ENCODE results near the gene IMMP2L.

IMMP2L gene

DNA sequence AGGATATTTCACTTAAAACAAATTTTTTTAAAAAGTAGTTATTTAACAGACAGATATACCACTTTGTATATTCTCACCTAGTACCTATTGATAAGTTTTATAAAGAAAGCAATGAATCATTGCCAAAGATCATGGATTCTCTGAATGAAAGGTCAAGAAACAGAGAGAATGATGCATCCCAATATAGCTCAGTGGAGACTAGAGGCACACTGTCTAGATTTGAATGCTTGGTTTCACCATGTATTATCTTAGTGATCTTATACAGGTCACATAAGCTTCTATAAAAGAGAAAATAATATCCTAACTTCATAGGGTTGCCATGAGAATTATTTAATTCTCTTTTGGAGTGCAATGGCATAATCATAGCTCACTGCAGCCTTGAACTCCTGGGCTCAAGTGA lies 558.4 kb downstream of the IMMP2L start:
- DNase-seq (ENCODE audit: low read depth, low spot score), result no peak

DNA sequence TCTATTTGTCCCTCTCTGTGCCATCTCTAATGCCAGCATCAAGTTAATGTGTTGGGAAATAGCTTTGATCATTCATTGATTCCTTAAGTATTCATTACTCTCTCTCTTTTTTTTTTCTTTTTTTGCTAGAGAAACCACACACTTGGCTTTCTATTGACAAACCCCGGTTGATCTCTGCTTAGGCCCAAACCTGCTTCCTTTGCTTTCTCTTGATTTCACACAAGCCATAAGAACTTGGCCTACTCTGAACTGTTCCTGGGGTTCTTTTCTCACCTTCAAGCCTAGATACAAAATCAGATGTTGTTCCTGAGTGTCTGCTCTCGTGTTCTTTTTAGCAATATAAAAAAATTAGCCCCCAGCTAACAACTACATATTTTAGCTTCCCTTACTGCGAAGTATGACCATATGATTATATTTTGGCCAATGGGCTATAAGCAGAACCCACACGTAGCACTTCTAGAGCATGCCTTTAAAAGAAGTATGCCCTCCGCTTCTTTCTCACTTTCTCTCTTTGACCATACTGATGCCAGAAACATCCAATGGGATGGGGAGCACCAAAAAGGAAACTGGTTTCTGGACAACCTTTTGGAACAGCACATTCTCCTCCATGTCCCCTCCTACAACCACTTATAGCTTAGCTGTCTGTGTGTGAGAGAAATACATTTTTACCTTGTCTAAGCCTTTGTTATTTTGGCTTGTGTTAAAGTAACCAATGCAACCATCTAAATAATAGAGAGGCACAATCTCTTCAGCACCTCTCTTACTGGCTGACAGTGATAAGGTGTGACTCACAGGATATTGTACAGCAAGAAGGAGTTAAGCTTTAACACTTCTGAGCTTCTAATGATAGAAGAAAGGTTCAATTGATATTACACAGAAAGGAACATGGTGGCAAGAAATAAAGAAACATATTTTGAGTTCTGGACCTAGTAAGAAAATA lies 568.0 kb downstream of the IMMP2L start:
- peak; percentile 12 for DNase-seq (ENCODE audit: low read depth, low spot score)

DNA sequence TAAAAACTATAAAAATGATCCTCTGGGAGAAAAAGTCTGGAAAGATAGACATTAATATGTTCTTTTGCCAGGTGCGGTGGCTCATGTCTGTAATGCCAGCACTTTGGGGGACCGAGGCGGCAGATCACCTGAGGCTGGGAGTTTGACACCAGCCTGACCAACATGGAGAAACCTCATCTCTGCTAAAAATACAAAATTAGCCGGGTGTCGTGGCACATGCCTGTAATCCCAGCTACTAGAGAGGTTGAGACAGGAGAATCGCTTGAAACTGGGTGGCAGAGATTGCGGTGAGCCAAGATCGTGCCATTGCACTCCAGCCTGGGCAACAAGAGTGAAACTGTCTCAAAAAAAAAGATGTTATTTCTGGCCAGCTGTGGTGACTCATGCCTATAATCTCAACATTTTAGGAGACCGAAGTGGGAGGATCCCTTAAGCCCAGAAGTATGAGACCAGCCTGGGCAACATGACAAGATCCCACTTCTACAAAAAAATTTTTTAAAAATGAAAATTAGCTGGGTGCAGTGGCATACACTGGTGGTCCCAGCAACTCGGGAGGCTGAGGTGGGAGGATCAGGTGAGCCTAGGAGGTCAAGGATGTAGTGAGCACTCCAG lies 573.3 kb downstream of the IMMP2L start:
- DNase-seq (ENCODE audit: low read depth, low spot score), result no peak

DNA sequence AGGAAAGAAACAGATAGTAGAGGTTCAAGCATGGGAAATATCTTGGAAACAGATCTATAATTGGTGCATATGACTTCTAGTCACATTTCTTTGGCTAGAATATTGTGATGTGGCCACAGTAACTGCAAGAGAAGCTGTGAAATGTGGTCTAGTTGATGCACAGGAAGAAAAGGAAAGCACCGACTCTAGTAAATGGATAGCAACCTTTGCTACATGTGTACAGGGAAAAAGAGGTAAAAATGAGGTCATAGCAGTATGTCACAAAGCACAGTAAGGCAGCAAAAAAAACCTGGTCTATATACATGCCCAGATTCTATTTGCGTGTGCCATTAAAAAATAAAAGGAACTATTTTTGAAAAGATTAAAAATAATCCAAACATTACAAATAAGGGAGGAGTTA lies 573.9 kb downstream of the IMMP2L start:
- DNase-seq (ENCODE audit: low read depth, low spot score), result no peak

DNA sequence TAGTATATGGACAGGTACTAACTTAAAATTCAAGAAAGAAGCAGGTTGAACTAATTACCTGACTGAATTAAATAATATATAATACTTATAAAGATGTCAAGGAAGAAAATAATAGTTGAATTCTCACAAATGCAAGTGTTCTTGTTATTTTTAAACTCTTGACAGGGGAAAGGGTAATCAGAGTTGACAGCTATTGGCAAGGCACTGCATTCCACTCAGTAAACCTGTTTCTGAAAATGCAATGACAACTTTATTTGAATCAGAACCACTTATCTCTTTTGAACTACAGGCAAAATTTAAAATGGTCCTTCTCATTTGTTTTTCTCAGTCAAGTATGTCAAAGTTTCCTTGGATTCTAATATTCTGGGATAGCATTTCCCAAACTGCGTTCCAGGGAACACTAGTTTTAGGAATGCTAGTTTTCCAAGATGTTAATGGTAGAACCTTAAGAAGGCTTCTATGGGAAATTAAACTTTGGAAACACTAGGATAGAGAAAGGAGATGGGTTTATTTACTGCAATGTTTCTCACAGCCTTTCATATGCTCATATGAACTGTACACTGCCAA lies 575.1 kb downstream of the IMMP2L start:
- peak; percentile 11 for DNase-seq (ENCODE audit: low read depth, low spot score)

DNA sequence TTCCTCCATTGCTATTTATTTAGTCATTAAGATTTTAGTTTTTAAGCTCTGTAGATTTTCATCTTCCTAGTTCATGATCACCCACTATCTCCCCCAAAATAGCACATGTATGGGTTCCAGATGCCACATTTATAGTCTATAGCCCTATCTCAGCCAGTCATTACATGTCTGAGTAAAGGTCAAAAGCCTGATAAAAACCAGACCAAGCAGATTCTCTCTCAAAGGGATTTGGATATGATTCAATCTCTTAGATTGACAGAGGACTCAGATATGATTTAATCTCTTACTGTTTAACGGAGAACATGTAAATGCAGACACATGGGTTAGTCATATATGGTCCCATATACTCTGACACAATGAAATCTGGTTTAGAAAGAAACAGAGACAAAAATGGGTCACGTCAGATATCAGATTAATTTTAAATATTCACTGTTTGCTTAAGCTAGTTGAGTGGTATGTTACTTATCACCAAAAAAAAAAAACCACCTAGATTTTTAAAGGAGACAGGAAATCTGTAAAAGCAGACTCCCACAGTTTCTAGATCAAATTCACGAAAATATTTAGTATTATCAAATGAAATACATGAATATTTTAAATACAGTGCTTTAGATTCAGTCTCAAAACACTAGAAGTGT lies 578.4 kb downstream of the IMMP2L start:
- no peak for DNase-seq (ENCODE audit: low read depth, low spot score)

DNA sequence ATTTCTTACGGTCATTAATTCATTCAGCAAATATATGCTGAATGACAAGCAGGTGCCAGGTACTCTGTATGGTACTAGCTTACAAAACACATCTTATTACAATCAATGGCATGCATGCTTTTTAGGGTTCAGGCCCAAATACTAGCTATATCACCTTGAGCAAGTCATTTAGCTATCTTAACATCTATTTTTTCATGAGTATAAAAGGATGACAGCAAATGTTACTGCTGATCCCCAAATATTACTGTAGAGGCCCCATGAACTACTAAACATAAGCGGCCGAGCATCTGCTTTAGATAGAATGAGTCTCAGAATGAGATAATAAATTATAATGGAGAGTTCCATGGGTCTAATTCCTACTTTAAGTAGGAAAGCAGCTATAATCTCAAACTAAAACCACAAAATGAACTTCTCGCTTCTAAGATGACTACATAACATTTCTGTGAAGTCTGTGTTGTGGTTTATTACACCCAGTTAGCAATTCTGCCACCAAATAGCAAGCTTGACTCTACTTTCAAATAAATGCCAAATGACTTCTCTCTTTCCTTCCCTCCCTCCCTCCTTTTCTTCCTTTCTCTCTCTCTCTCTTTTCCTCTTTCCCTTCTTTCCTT lies 585.1 kb downstream of the IMMP2L start:
- peak; percentile 44 for DNase-seq (ENCODE audit: low read depth, low spot score)

DNA sequence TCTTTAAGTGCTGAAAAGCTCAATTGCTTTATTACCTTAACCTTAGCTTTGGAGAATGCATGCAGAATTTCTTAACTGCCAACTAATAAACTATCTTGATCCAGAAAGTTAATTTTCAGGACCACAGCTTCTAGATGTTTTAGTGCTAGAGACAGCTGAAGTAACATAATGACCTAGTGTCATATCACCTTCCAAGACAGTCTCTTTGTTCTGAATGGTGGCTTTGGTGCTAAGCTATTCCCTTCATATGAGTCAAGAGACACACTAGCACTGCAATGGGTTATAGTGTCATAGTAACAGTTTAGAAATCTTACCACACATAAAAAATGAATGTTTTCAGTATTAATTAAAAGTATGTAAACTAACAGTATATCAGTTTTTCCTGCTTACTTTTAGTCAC lies 586.8 kb downstream of the IMMP2L start:
- no peak for DNase-seq (ENCODE audit: low read depth, low spot score)

DNA sequence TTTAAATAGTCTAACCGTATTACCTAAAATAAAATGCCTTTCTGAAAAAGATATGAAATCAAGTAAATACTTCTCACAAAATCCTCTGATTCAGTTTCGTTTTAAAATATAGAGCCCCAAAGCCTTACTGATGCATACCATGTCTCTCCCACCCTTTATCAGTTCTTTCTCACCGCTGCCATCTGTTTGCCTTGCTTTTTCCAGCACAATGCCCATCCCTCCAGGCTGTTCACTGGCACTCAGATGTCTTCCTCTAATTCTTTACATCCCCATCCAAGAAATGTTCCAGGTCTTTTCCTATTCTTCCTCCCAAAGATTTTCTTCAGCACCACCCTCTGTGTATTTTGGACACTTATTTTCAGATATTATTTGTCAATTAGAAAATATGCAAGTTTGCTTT lies 587.9 kb downstream of the IMMP2L start:
- no peak for DNase-seq (ENCODE audit: low read depth, low spot score)

DNA sequence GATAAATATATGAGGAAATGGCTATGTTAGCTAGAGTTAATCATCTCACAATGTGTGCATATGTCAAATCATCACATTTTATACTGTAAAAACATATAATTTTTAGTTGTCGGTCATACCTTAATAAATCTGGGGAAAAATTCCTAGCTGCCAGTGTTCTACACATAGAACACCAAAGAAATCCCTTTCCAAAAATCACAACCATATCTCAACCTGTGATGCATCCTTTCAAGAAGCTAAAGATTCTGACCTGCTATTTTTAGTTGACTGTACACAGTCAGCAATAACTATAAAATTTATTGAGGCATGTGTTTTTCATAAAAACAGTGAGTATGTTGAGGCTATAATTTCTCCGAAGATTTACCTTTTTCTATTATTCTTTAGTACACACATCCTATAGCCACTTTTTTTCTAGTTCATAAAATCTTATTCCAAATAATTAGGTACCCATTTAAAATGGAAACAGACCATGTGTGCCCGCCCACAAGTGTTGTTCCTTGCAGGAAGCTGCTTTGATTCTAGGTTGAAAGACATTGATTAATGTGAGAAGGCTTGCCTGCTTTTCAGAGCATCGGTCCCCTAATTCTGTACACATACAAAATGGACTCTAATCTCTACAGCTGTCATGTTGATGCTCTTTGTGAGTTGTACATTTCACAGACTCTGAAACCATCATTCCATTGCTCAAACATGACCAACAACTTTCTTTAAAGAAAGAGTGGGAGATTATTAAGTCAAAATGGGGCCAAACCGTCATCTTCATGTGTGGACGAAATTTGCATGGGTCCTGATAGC lies 588.9 kb downstream of the IMMP2L start:
- no peak for DNase-seq (ENCODE audit: low read depth, low spot score)

DNA sequence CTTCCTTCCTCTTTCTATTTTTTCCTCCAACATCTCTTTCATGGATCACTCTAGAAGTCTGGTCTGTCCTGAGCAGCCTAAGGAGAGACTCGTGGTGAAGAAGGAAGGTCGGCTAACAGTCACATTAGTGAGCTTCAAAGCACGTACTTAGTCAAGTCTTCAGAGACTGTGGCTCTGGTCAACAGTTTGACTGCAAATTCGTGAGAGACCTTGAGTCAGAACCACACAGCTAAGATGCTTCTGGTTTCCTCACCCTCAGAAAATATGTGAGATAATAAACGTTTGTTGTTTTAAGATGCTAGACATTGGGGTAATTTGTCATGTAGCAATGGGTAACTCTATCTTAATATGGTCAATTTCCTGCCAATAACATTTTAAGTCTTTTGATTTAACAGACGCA lies 597.5 kb downstream of the IMMP2L start:
- DNase-seq (ENCODE audit: low read depth, low spot score), result peak; percentile 59

DNA sequence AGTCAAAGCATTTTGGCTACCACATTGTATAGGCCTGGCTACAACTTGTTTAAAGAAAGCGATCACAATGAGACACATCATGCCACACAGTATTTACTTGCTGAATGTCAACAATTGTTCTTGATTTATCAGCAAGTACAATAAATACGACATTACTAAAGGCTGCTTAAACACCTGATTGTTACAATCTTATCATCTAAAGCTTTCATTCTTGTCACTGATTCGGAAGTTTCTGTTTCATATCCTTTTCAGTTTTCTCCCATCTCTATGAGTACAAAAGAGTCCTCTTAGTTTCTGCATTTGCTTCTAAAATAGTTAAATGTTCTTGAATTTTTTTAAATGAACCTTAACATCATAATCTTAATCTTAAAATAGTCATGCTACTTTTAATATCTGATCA lies 599.5 kb downstream of the IMMP2L start:
- DNase-seq (ENCODE audit: low read depth, low spot score), result no peak

DNA sequence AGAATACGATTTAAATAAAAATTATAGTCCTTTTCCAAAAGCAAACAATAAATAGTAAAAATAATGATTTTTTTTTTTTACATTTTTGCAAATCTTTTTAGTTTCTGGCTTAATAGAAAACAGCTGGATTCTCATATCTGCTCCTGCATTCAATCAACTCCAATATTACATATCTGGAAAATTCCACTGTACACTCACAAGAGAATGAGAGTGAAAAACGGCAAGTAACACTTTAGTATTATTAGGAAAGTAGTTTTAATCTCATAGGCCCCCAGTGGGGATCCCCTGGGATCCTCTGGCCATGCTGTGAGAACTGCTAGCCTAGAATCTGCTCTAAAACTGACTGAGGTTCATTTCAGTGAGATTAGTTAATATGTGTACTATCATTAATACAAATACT lies 599.9 kb downstream of the IMMP2L start:
- no peak for DNase-seq (ENCODE audit: low read depth, low spot score)

DNA sequence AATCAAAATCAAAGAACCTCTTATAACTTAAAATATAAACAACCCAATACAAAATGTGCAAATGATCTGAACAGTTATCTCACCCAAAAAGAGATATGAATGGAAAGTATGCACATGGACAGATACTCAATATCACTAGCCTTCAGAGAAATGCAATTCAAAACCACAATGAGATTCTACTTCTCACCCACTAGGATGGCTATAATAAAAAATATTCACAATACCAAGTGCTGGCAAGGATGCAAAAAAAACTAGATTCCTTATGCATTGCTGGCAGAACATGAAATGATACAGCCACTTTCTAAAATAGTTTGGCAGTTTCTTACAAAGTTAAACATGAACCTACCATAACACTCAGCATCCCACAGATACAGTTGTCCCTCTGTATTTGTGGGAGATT lies 601.5 kb downstream of the IMMP2L start:
- DNase-seq (ENCODE audit: low read depth, low spot score), result peak; percentile 38

DNA sequence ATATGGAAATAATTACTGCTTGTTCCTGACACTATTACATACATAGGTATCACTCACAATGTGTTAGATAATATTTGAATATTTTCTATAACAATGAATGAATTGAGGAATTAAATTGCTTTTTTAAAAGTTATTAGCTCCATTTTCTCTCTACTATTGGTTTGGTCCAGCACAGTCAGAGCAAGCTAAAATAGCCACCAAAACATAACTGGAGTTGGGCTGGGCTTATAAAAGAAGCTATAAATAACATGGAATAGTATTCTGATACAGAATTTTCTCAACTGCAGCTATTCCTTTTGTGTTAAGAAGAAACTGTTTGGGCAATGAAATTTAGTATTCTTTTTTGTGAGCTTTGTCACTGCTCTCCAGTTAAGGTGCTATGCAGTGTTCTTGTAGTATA lies 614.0 kb downstream of the IMMP2L start:
- DNase-seq (ENCODE audit: low read depth, low spot score), result no peak

DNA sequence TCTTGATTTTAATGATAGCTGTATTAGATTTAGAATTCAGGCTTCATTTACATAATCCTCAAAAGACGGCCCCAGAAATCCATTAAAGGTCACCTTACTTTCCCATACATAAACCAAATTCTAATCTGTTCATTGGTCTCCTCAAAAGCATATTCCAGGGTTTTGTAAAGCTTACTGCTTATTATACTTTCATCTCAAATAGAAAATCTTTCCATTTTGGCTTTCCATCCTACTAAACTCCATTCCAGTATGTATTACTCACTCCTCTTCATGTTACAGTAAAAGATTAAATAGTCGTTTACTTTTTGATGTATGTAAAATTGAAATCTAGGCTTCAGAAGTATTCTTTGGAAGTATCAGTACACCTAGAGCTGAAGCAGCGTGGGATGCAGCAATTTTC lies 614.9 kb downstream of the IMMP2L start:
- no peak for DNase-seq (ENCODE audit: low read depth, low spot score)

DNA sequence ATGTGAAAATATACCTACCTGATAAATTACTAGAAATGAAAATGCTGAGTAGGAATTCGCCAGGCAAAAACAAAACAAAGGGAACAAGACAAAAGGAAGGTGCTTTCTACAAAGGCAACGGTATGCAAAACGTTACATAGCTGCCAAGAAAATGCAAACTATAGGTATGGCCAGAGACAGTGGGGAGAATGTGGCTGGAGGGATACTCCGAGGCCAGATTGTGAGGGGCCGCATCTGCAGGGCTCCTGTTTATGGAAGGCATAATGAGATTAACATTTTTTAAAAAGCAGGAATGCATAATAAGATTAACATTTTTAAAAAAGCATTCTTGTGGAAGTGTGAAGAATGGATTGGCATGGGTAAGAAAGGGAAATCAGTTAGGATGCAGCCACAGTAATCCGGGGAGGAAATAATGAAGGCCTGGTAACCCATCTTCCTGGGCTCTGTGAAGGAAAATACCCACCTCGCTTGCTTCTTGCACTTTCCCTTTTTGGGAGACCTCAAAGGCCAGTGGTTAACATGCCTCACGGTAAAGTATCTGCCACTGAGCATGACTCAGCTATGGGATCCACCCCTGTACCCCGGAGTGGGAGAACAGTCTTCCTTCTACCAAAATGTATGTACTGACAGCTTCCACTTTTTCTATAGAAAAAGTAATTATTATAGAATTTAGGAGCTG lies 617.2 kb downstream of the IMMP2L start:
- DNase-seq (ENCODE audit: low read depth, low spot score), result peak; percentile 21

DNA sequence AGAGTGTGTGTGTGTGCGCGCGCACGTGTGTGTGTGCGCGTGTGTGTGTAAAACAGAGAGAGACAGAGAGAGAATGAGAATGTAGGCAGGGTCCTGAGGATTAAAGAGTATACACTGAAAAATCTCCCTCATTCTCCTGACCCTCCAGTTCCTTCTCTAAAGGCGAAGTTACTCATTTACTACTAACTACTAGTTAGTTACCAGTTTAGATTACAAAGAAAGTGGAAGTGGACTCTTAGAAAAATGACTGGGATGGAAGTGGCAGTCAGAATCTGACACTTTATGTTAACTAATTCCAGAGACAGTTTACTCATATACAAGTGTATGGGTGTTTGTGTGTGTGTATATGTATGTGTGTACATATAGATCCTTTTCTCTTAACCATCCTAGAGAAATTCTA lies 617.8 kb downstream of the IMMP2L start:
- DNase-seq (ENCODE audit: low read depth, low spot score), result no peak

DNA sequence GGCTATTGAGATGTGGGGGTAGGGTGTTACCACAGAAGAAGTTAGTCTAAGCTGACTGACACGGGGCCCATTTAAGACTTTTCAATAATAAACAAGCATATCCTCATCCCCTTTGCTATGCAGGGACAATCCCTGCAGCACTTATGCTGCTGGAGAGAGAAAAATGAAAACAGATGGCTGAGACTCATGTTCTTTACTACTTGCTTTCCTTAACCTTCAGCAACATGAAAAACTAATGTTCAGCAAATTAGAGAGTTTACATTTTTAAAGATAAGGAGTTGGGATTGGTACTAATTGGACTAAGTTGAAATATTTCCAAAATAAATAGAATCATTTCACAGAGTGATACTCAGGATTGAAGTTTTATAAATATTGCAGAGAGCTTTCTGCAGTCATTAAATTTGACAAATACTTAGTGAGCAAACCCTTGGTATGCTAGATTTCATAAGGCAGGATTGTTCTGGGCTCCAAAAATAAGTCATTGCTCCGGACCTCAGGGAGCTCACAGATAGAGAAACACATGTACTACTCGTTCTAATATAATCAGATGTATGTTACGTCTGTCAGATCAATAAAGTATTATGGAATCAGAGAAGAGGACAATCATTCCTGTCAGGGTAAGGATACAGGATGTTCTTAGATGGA lies 618.5 kb downstream of the IMMP2L start:
- DNase-seq (ENCODE audit: low read depth, low spot score), result peak; percentile 7

DNA sequence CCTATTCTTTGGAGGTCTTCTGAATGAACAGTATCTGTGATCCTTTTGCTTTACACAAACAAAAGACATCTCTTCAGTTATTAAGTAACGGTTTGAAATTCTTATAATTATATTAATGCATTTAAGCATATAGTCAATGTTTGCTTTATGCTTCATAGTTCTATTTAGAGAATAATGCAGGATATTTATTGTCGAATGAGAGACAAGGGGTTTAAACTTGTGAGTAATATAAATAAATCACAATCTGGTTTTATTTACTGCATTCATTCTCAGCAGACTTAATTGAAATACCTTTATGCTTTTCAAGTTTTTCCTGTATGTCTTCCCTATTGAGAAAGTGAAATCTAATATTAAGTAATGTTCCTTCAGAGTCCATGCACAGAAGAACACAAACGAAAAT lies 620.9 kb downstream of the IMMP2L start:
- DNase-seq (ENCODE audit: low read depth, low spot score), result no peak

All from astrocyte of the hippocampus (primary cell).